ENCODE data around the gene PGAP3.
A peak's percentile ranks its signal among the peaks of the same experiment; 100 is the strongest.

PGAP3 gene

DNA sequence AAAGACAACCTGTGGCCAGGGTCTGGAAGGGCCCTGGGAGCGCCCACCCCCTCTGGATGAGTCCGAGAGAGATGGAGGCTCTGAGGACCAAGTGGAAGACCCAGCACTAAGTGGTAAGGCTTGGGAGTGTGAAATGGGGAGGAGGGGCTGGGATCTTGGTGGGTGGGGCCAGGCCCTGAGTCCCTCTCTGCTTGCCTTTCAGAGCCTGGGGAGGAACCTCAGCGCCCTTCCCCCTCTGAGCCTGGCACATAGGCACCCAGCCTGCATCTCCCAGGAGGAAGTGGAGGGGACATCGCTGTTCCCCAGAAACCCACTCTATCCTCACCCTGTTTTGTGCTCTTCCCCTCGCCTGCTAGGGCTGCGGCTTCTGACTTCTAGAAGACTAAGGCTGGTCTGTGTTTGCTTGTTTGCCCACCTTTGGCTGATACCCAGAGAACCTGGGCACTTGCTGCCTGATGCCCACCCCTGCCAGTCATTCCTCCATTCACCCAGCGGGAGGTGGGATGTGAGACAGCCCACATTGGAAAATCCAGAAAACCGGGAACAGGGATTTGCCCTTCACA lies 52.2 kb downstream of the PGAP3 start:
- no peak overlapping the region for H3K27ac Mint-ChIP-seq
- H3K4me3 Mint-ChIP-seq = peak overlapping the region; percentile 32
- TF ChIP-seq, protein P1, sequence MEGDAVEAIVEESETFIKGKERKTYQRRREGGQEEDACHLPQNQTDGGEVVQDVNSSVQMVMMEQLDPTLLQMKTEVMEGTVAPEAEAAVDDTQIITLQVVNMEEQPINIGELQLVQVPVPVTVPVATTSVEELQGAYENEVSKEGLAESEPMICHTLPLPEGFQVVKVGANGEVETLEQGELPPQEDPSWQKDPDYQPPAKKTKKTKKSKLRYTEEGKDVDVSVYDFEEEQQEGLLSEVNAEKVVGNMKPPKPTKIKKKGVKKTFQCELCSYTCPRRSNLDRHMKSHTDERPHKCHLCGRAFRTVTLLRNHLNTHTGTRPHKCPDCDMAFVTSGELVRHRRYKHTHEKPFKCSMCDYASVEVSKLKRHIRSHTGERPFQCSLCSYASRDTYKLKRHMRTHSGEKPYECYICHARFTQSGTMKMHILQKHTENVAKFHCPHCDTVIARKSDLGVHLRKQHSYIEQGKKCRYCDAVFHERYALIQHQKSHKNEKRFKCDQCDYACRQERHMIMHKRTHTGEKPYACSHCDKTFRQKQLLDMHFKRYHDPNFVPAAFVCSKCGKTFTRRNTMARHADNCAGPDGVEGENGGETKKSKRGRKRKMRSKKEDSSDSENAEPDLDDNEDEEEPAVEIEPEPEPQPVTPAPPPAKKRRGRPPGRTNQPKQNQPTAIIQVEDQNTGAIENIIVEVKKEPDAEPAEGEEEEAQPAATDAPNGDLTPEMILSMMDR (IDR thresholded peaks at IDR 0.05) = no peak
- peaks cover 16% of the 10 kb centered on the region for H3K27me3 Mint-ChIP-seq (ENCODE audit: low read depth, poor library complexity)
- peaks cover 91% of the 10 kb centered on the region for H3K4me1 Mint-ChIP-seq
- no peaks in the 10 kb centered on the region for H3K36me3 Mint-ChIP-seq (ENCODE audit: low read depth)
- DNase-seq = no peak
- H3K9me3 Mint-ChIP-seq = no peaks in the 10 kb centered on the region

DNA sequence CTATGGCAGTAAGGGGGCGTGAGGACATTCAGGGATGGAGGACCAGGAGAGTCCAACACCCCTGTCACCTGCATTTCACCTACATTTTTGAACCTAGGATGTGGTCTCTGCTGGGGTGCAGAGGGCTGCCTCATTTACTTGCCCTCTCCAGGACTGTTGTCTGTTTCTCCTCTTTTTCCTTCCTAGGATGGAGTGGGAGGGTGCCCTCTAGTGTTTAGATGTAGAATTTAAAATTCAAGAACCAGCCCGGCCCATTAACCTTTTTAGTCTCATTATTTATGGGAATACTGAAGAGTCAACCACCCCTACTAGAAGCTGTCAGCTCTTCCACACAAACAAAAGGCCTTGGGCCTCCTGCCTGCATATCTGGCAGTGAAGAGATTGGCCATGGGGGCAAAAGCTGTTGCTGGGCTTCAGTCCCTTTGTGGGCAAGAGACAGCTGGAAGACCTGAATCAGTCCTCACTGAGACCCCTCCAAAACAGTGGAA lies 53.4 kb downstream of the PGAP3 start:
- H3K27ac Mint-ChIP-seq = no peak overlapping the region

DNA sequence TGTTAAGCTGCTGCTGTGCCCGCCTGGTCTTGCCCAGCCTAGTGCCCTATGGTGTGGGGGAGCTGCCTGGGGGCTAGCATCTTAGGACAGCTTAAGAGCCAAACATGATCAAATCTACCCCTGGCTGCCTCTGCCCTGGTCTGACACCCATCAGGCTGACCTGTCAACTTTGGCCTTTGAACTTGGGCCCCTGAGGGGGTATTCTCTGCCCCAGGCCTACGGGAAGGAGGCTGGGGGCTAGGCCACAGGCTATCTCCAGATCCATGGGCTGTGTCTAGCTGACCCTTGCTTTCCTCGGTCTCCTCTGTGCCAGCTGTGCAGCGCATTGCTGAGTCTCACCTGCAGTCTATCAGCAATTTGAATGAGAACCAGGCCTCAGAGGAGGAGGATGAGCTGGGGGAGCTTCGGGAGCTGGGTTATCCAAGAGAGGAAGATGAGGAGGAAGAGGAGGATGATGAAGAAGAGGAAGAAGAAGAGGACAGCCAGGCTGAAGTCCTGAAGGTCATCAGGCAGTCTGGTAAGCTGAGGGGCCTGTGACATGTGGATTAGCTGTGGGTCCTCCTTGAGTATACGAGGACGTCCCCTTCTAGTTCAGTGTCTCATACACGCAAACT lies 54.2 kb downstream of the PGAP3 start:
- TF ChIP-seq, protein P1 (IDR thresholded peaks at IDR 0.05) = no peak
- no peak for DNase-seq
- H3K27me3 Mint-ChIP-seq (ENCODE audit: low read depth, poor library complexity) = peaks cover 36% of the 10 kb centered on the region
- no peak overlapping the region for H3K4me3 Mint-ChIP-seq
- H3K27ac Mint-ChIP-seq = no peak overlapping the region
- no peaks in the 10 kb centered on the region for H3K9me3 Mint-ChIP-seq
- no peaks in the 10 kb centered on the region for H3K36me3 Mint-ChIP-seq (ENCODE audit: low read depth)
- peaks cover 74% of the 10 kb centered on the region for H3K4me1 Mint-ChIP-seq

More for the DNA sequence above, 53.4 kb downstream of the PGAP3 start:
- TF ChIP-seq, protein P1 (IDR thresholded peaks at IDR 0.05) = peak; percentile 80
- peaks cover 29% of the 10 kb centered on the region for H3K27me3 Mint-ChIP-seq (ENCODE audit: low read depth, poor library complexity)
- no peak for DNase-seq
- H3K4me3 Mint-ChIP-seq = no peak overlapping the region
- no peaks in the 10 kb centered on the region for H3K36me3 Mint-ChIP-seq (ENCODE audit: low read depth)
- no peaks in the 10 kb centered on the region for H3K9me3 Mint-ChIP-seq
- H3K4me1 Mint-ChIP-seq = peaks cover 79% of the 10 kb centered on the region

DNA sequence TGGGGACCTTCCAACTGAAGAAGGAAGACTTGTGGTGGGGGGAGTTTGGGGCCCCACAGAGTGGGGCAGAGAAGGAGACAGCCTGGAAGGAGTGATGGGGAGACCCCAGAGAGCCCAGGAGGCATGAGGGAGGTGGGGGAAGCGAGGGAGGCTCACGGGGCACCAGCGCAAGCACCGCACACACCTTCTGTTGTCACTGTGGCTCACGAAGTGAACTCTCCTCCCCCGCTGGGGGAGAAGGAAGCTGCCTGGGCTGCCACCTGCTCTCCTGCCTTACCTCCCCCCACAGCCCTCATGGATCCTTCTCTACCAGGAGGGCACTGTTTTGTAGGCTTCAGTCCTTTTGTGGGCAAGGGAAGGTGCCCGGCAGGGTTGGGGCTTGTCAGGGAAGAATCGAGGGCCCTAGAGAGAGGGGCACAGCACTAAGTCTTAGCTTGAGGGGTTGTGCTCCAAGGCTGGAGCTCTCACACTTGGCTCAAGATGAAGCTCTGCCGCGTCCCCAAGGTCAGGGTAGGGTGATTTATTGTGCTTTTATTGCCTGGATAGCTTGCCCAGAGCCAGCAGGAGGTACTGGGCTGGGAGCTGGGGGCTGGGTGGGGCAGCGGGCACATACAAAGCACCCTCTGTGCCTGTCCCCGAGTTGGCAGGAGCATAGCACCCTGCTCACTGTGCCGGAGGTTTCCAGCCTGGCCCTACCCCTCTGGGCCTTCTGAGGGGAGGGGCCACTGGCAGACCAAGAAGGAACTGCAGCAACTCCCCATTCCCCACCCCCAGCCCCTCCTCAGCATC lies 55.5 kb downstream of the PGAP3 start:
- peaks cover 49% of the 10 kb centered on the region for H3K27me3 Mint-ChIP-seq (ENCODE audit: low read depth, poor library complexity)
- no peak overlapping the region for H3K4me3 Mint-ChIP-seq
- H3K4me1 Mint-ChIP-seq = peaks cover 70% of the 10 kb centered on the region

DNA sequence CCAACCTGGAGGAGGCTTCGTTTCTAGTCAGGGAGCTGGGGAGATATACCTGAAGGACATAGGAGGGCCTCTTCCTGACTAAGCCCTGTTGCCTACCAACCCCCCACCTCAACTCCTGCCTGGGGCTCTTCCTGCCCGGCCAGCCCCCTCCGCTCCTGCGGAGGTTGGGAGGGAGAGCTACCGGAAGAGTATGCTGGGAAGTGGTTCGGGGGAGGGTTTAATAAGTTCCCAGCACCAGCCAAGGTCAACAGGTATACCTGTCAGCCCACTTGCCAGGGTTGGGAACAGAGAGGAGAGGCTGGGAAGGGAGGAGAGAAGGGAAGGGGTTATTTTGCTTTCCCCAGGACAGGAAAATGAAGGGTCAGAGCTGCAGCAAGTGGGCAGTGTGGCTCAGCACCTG lies 56.5 kb downstream of the PGAP3 start:
- H3K4me1 Mint-ChIP-seq = peaks cover 69% of the 10 kb centered on the region
- TF ChIP-seq, protein P1 (IDR thresholded peaks at IDR 0.05) = no peak
- no peak overlapping the region for H3K27ac Mint-ChIP-seq
- no peak for DNase-seq
- no peaks in the 10 kb centered on the region for H3K36me3 Mint-ChIP-seq (ENCODE audit: low read depth)
- H3K9me3 Mint-ChIP-seq = no peaks in the 10 kb centered on the region
- H3K4me3 Mint-ChIP-seq = peak overlapping the region; percentile 33
- H3K27me3 Mint-ChIP-seq (ENCODE audit: low read depth, poor library complexity) = peaks cover 56% of the 10 kb centered on the region

More for the DNA sequence above, 55.5 kb downstream of the PGAP3 start:
- H3K36me3 Mint-ChIP-seq (ENCODE audit: low read depth) = no peaks in the 10 kb centered on the region
- no peak overlapping the region for H3K27ac Mint-ChIP-seq
- DNase-seq = no peak
- no peaks in the 10 kb centered on the region for H3K9me3 Mint-ChIP-seq
- TF ChIP-seq, protein P1 (IDR thresholded peaks at IDR 0.05) = no peak

Data from nephron progenitor cell (in vitro differentiated cells).